Stimulated activated CD8-positive, alpha-beta memory T cell treated with anti-CD3 and anti-CD28 coated beads, Interleukin-2, amount 100 ng/mL, for 48 hours (primary cell): ENCODE data around the gene PDE11A.

Experiments used
- DNase-seq, 2 donors: peaks; one replicate each; pipeline ENCODE4 v3.0.0-alpha.2; 2020; ENCODE audit warnings: low read depth in 2 of 2

The PDE11A gene

DNA sequence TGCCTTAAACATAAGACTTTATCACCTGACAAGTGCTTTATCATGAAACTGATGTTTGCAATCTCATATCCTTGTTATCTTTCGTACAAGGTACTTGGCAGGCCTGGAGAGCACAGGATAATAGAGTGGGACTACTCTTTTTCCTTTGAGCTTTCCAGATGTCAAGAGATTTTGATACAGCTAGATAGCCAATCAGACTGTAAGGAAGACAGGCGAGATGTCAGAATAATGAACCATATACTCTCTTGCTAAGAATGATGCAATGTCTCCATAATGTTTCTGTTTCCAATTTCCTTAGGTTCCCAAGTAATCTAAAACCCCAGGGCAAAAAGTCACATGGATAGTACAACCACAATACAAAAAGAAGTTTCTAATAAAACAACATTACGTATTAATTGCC lies 313.1 kb downstream of the PDE11A start:
- DNase-seq, result no peak

DNA sequence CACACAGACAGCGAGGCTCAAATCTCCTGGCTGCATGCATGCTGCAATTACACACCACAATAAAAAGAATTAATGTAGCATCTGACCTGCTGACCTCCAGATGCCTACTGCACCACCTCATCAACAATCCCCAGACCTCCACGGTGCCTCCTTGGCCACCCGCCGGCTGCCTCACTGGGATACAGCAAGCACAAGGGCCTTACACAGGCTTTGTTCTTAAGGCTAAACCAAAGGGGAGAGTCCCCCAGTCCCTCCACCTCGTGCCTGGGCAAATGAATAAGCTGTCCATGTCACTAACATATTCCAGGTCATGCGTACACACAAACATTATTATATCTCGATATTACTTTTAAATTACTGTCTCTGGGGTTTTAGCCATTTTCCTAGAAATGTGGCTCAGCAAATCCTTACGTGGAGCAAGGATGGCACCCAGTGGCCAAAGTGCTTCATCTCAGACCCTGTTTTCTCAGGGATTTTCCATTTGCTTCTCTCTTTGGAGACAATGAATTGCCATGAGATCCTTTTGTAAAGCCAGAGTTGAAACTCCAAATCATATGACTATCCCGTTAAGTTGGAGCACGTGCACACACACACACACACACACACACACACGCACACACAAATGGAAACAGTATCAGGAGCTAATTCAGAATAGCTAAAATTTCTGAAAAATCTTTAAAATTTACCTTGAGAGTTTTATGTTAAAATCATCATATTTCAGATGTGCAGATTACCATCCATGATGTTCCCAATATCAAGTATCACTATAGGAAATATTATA lies 313.8 kb downstream of the PDE11A start:
- DNase-seq, result no peak

DNA sequence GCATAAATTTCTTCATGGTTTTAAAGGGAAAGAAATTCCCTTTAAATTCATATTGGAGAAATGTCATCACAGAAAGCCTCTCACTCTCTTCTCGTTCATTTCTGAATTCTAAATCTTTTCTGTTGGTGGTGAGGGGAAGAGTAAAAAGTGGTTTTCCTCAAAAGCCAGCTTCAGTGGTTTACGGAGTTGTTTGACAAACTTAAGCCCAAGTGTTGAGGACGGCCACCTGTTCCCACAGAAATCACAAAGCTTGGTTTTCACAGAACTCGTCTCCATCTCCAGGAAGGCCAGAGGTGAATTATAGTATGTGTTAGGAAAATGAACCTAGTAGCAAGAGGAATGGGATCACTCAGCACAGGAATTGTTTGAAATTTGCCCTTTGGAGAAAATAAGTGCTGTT lies 316.2 kb downstream of the PDE11A start:
- DNase-seq, result no peak

DNA sequence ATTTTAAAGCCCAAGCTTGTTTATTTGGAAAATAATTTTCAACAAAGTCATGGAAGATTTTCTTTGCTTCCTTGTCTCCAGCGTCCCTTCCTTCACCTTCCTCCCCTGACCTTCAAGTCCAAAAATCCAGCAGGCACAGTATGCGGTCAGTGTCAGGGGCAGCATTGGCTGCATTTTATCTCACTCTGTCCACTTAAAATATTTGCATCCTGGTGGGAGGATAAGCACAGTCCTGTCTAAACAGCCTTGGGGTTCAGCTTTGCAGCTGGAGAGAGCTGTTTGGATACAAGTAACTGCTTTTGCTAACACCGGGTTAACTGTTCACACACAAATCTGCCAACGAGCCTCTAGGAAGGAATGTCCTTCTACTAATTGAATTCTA lies 318.1 kb downstream of the PDE11A start:
- no peak for DNase-seq

DNA sequence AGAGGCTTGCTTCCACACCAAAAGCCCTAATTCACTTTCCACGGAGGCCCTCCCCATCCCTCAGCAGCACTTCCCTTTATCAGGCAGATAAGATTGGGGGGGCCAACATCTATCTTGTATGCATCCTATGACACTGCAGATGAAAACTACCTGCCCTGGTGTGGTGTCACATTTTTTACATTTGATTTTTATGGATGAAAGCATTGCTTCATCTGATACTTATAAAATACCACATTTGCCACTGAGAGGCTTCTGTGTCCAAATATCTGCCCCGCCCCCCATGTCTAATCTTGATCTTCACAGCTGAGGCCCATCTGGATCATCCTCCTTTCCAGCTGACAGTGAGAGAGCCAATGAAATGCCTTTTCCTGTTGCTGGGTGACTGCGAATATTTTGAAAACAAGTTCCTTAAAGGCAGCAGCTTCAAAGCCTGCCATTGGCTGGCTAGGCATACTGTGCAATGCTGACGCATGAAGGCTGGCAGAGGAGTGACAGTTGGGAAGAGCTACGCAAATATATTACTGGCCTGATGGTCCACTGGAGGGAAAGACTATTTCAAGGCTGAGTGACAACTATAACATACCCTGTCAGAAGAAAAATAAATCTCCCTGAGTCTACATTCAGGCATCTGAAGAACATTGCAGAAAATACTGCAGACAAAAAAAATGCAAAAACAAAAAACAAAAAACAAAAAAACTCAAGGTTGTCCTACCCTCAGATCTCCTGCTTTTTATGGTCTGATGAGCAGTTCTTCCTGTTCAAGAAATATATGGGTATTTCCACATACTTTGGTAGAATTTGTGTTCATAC lies 318.7 kb downstream of the PDE11A start:
- no peak for DNase-seq

DNA sequence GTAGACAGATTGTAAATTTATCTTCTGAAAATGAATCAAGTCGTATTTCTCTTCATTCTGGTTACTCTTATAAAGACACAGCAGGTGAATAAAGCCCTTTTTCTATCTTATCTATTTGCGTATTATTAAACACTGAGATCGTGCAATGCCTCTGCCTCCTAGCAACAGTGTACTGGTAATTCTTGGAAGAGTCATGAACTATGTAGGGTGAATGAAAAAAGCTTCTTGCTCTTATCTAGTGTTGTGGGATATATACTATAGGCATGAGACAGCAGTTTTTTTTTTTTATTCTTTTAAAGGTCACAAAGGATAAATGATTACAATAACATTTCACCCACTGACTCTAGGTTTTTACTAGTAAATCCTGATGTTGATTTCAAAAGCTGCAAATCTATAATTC lies 324.2 kb downstream of the PDE11A start:
- no peak for DNase-seq

DNA sequence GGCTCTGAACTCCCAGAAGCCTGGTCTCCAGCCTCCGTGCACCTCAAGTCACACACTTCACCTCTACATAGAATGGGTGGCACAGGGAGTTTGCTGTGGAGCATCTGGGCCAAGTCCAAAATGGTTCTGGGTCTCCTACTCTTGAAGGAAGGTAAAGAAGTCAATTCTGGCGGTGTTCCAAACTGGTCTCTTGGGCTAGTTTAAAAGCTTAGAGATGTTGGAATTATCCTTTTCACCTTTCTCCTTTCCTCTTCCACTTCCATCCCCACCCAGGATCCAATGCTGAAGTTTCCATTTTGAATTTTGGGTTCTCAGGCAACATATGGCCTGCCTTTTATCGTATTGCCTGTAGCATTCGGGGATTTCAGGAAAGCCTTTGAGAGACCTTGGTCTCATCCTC lies 325.2 kb downstream of the PDE11A start:
- DNase-seq, result no peak

DNA sequence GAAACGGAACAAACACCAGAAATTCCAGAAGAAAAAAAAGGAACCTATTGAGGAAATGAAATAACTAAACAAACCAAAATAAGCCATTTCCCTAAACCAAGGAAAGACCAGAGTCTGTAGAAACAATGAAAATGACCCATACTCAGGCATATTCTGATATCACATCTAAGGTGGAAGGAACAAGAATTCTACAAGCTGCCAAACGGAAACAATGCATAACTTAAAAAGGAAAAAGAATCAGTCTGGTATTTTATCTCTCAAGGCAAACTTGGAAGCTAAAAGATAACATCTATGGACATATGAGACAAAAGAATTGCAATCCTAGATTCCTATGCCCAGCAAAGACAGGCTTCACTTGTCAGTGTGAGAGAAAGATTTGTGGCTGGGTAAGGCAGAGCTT lies 326.2 kb downstream of the PDE11A start:
- DNase-seq, result no peak

DNA sequence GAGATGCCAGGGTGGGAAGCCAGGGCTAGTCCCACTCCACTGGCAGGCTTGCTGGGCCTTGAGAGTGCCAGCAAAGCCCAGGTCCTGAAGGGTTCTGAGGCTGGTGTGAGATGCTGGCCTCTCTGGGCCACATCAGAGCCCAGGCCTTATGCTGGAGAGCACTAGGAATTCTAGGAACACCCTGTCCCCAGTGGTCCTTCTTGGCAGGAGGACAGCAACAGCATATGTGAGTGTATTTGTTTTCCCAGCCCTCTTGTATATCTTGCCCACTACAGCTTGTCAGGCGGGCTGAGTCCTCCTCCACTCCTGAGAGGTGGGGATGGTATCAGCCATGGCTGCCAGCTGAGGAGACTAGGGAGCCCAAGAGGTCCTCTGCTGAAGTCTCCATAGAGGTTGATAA lies 327.0 kb downstream of the PDE11A start:
- DNase-seq, result no peak

DNA sequence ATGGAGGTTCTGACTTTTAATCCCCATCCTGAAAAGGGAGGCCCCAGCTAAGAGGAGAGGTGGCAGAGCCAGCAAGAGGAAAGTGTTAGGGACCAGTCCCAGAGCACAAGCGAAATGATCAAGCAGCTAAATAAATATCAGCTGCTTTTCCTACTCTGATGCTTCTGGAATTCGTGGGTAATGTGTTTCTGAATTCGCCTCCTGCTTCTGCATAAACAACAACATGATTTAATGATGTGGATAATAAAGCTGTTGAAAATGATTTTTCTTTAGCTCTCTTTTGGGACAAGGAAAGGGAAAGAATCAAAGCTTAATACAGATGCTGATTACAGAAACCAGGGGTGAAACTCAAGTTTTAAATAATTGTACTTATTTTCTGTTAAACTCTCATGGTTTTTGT lies 329.7 kb downstream of the PDE11A start:
- DNase-seq, result no peak

DNA sequence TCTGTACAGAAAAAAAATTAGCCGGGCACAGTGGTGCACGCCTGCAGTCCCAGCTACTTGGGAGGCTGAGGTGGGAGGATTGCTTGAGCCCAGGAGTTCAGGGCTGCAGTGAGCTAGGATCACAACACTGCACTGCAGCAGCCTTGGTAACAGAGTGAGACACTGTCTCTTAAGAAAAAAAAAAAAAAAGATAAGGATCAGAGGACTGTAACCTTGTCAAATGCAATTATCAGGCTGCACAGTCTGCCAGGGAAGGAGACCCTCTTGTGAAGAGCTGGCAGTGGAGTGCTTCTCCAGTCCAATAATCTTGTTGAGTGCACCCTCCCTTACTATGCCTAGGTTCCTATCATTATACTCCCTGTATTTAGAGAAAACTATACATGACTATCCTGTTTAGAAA lies 330.7 kb downstream of the PDE11A start:
- DNase-seq, result no peak

DNA sequence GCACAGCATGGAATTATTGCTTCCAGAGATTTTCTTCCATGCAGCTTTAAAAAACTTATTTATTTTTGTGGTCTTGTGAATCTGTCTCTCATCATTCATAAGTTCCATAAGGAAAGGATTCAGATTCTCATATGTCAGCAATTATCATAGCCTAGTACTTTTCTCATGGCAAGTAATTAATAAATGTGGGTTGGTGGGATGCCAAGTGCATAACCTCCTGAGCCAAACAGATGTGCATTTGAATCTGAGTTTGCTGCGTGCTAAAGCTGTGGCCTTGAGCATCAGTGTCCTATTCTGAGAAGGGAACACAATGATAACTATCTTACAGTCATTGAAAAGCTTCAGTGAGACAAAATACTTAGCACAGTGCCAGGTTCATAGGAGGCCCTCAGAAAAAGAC lies 331.9 kb downstream of the PDE11A start:
- DNase-seq, result no peak

DNA sequence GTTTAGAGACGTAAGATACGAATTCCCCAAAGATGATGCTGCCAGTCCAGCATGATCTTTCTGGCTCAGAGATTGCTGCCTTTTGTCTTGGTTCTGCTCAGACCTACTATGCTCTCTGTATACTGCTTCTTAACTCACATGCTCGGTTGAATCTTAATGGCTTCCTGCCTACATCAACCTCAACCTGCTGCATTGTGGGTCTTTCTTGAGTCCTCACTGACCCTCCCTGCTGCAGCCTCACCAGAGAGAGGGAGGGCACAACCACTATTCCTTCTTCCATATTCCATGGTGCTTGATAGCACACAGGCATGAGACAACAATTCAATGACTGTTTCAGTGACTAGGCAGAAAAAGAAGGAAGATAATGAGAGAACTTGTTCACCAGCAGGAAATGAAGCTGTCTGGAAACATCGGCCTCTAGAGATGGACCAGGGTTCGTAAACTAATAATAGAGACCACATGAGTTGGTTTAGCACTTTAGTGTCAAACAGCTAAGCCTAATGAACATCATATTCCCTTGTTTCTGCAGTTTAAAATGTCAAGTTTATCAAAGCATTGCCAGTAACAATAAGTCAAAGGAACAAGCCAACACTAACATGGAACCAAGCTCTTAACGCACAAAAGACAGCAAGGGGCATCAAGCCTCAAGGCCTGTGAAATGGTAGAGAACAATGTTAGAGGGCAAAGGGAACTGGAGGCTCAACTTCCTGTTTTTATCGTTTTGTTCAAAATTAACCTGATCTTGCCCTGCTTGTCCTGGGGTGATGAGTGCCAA lies 333.9 kb downstream of the PDE11A start:
- no peak for DNase-seq

DNA sequence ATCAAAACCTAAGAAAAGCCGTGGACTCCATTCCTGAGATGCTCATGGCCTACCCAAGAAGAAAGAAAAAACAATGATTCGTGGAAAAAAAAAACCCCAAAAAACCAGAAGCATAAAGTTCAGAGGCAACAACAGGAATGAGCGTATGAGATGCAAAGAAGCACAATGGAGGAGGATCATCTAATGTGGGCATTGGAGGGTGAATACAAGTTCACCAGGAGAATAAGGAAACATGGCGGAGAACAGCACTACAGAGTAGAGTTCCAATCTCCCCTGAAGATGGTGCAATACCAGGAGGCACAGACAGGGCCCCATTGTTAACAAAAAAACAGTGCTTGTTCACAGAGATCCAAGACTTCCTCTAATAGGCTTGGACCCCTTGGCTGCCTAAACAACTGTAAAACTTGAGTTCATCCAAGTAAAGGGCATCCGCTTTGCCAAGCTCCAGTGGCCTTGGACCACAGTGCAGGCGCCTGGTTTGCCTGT lies 337.2 kb downstream of the PDE11A start:
- DNase-seq, result no peak

DNA sequence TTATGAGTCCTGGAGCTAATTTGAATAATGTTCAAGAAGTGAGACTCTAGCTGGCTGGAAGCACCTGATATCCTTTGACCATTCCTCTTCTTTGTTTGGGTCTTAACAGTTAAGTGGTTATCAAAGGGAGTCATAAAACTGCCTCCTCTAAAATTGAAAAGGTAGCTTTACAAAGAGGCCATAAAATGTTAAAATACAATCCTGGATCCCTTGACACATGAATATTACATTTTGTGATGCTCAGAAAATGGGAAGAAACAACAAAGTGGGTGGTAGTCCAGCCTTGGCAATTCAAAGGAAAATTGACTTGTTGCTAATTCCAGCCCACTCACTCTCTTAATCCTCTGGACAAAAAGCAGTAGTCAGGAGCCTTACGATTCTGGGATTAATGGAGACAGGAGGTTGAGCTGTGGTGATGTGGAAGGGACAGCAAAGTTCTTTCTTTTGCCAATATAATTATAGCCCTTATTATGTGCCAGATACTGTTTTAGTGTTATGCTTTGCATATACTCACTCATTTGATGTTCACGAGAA lies 339.2 kb downstream of the PDE11A start:
- no peak for DNase-seq

DNA sequence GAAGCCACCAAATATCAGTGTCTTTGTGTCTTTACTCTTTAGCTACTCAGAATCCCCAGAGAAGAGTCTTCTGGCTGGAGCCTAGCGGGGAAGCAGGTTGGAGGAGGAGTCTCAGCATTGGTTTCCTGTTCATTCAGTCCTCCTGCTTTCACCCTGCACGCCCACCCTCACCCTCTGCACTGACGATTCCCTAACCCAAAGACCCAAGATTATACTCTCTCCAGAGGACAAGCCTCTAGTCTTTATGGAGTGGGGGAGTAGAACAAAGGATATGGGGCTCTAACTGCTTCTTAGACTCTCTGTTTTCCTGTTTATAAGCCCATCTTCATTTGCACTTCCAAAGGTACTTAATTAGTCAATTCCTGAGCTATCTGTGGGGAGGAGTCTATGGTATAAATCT lies 341.2 kb downstream of the PDE11A start:
- no peak for DNase-seq

DNA sequence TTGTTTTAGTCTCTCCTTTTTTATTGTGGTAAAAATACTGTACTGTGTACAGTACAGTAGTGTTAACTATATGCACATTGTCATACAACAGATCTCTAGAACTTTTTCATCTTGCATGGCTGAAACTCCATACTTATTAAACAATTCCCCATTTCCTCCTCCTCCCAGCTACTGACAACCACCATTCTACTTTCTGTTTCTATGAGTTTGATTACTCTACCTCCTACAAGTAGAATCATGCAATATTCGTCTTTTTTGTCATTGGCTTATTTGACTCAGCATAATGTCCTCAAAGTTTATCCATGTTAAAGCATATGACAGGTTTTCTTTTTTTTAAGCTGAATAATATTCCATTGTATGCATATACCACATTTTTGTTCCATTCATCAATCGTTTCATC lies 341.8 kb downstream of the PDE11A start:
- DNase-seq, result no peak

DNA sequence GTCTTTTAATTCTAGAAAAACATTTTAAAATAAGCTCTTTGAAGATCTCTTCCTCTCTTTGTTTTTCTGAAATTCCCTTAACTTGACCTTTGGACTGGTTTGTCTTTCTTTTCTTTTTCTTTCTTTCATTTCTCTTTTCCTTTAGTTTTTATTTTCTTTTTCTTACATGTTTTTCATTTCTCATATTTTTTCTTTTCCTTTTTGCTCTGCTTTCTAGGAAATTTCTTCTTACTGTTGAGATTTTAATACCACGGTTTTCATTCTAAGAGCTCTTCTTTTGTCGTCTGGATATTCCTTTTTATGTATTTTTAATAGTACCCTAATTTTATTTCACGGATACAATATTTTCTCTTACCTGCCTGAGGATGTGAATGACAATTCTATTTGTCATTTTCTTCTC lies 342.2 kb downstream of the PDE11A start:
- DNase-seq, result no peak

DNA sequence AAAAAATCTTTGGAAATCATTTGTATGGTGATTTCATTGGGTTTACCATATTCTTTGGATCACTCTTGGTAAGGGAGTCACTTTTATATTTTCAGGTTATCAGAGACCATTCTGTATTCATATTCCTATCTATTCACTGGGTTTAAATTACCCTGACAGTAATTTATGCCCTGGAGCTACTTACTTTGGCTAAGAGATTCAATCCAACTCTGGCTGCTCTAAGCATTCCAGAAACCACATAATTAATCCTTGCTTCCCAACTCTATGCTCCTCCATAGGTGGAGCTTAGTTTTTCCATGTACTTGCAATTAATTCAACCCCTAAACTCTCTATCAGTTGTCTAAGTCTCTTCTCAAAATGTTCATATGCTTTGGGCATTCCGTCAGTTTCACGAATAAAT lies 343.7 kb downstream of the PDE11A start:
- DNase-seq, result no peak

DNA sequence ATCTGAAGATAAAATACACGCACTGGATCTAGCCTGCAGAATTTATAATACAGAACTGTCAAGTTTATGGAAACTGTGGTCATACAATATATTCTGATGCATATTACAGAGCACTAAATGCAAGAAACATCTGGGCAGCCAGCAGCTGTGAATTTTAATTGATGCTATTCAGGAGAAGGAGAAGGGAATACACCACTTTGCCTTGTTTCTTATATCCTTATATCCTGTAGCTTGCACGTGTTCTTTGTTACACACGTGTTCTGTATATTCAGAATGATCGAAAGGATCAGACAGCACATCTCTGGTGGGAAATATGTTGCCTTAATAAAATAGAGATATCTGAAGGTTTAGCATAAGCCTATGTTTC lies 344.2 kb downstream of the PDE11A start:
- DNase-seq, result no peak

DNA sequence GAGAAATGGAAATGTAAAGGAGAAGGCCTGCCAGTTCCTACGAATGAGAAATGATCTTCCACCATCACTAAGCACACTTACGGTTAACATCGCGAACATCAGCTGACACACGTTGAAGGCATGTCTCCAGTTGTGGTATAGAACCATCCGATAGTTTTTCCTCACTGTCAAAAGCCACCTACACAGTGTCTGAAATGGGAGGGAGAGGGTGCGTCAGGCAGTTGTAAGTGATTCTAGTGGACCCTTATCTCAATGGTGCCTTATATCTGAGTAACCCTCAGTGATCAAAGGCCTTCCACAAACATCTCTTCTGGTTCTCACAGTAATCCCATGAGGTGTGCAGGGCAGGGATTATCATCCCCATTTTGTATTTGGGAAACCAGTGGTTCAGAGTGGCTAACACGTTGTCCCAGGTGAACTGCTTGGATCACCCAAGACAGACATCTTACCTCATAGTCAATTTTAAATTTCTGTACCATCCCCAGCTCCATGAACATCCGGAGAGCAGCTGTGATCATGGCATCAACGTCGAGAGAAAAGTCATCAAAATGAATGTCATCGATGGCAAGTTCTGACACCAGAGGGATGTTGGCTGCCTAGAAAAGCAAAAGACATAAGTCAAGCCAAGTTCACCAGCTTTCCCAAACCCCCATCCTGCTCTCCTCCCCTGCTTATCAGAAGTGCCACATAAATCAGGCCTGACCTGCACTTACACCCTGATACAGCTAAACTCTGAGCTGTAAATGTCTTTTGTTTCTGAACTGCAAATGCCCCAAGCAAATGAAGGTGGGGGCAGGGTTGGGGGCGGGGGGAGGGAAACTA lies 344.8 kb downstream of the PDE11A start:
- no peak for DNase-seq
